Measurements from ENCODE around the gene MAJIN.
"Not testable (repeated sequence)": the region's sequence is repeated elsewhere in the genome, so short reads cannot be mapped to it uniquely, and the experiment has no call there.

MAJIN gene

DNA sequence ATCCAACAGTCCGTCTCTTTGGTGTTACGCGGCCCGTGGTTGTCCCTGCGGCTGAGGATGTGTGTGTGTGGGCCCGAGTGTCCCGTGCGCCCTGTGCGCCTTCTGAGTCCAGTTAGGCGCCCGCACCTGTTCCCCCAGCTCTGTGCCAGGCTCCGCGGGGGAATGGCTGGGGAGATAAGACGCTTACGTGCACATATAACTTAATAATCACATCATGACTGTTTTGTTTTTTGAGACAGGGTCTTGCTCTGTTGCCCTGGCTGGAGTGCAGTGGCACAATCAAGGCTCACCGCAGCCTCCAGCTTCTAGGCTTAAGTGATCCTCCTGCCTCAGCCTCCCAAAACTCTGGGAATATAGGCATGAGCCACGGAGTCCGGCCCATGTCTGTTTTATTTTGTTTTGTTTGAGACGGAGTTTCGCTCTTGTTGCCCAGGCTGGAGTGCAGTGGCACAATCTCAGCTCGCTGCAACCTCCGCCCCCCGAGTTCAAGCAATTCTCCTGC, 42.9 kb upstream of the MAJIN start:
- peak overlapping the region; percentile 75 for H3K4me3 ChIP-seq (ENCODE audit: low read depth, low read length)
- TF ChIP-seq, protein P1, sequence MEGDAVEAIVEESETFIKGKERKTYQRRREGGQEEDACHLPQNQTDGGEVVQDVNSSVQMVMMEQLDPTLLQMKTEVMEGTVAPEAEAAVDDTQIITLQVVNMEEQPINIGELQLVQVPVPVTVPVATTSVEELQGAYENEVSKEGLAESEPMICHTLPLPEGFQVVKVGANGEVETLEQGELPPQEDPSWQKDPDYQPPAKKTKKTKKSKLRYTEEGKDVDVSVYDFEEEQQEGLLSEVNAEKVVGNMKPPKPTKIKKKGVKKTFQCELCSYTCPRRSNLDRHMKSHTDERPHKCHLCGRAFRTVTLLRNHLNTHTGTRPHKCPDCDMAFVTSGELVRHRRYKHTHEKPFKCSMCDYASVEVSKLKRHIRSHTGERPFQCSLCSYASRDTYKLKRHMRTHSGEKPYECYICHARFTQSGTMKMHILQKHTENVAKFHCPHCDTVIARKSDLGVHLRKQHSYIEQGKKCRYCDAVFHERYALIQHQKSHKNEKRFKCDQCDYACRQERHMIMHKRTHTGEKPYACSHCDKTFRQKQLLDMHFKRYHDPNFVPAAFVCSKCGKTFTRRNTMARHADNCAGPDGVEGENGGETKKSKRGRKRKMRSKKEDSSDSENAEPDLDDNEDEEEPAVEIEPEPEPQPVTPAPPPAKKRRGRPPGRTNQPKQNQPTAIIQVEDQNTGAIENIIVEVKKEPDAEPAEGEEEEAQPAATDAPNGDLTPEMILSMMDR (IDR thresholded peaks at IDR 0.05; ENCODE audit: insufficient read depth, low read depth, low read length, missing control alignments) = no peak
- DNase-seq (ENCODE audit: low read depth) = no peak

DNA sequence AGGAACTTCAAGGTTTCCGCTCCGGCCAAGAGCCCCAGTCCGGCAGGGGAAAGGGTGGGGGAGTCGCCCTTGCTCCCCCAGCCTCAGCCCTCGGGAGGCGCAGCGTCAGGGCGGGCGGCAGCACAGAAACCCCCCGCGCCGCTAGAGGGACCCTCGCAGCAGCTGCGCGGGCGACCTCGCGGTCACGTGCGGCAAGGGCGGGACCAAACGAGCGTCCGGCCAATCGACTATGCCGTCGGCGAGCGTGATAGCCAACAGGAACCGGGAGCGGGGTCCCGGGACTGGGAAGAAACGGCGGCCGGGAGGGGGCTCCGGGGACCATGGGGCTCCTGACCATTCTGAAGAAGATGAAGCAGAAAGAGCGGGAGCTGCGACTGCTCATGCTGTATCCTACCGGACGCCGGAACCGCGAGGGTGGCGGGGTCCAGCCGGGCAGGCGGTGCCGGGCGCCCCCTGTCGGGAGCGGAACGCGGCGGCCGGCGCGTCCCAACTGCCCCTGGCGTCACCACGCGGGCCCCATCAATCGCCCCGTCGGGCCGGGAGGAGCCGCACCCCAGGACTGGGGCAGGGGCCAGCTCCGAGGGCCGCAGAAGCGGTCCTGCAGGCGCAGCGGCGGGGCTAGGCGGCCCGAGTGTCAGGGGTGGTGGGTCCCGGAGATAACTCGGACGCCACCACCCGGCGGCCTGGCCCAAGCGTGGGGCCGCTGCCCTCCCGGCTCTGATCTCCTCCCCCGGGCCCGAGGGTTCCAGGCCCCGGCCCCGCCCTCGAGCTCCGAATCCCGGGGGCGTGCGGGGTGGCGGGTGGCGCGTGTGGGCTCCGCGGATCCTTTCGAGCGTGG, 42.2 kb upstream of the MAJIN start, which contains the start of gene ARL2:
Gene ARL2 (plus strand): TSS at position 273 of the 838 bp plus-strand sequence. CDS start 48 bp downstream, at position 321.
- peak within 1 kb of the TSS; percentile 75 for H3K4me3 ChIP-seq (ENCODE audit: low read depth, low read length)
- peak; percentile 96 for DNase-seq (ENCODE audit: low read depth)
- TF ChIP-seq, protein P1 (IDR thresholded peaks at IDR 0.05; ENCODE audit: insufficient read depth, low read depth, low read length, missing control alignments) = peak; percentile 78

DNA sequence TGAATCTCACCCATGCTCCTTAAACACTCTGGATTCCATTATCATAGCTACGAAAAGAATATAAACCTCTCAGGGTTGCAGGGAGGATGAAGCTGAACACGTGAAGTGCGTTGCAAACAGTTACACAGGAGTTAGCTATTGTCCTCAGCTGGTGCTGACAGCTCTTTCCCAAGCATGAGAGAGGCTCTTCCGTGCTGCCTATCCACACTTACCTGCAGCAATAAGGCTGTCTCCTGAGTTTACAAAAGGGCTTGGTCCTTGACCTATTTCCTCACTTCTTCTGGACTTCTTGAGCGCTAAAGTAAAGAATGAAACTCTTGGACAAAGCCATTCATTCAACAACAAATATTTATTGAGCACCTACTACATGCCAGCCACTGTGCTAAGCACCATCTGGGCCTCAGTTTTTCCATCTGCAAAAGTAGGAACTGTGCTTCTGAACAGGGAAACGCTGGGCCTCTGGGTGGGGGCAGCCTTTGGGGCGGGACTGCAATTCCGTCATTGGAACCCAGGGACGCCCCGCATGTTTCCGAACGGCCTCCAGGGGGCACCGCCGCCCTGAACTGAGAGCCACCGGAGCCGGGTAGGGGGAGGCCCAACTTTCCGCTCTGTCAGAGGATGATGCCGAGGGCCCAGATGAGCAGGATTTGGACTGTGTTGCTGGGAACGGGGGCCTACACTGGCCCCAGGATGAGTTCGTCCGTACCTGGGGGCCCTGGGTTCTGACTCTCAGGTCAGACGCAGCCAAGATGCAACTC, 41.4 kb upstream of the MAJIN start:
- TF ChIP-seq, protein P1 (IDR thresholded peaks at IDR 0.05; ENCODE audit: insufficient read depth, low read depth, low read length, missing control alignments) = peak; percentile 81
- DNase-seq (ENCODE audit: low read depth) = peak; percentile 93
- peak overlapping the region; percentile 75 for H3K4me3 ChIP-seq (ENCODE audit: low read depth, low read length)

DNA sequence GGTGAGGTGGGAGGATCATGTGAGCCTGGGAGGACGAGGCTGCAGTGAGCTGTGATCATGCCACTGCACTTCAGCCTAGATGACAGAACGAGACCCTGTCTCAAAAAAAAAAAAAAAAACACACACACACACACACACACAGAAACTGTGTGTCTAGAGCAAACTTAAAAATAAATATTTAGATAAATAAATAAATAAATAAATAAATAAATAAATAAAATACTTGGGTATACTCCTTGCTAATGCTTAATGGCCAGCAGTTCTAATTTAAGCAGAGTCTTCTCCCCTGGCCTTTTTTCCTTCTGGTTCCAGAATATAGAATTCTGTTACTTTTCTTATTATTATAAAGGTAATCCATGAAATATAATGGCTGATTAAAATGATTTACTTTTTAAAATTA, 37.0 kb upstream of the MAJIN start:
- no peak for DNase-seq (ENCODE audit: low read depth)
- TF ChIP-seq, protein P1 (IDR thresholded peaks at IDR 0.05; ENCODE audit: insufficient read depth, low read depth, low read length, missing control alignments) = no peak
- no peak overlapping the region for H3K4me3 ChIP-seq (ENCODE audit: low read depth, low read length)

DNA sequence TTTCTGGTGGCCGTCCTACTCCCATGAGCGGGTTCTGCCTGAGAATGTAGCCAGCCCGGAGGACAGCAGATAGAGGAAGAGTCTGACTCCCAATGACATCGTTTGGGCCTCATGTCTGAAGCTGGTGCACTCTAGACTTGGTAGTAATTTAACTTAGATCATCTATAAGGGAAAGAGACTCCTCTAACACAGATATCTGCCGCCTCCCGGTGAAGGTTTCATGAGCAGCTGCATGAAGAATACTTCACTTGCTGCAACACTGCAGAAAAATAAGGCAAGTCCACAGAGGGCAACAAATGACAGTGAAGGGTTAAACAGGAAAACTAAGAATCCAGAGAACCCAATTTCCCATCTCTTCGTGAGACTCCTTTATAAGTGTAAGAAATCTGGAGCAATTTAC, 36.1 kb upstream of the MAJIN start:
- TF ChIP-seq, protein P1 (IDR thresholded peaks at IDR 0.05; ENCODE audit: insufficient read depth, low read depth, low read length, missing control alignments) = no peak
- H3K4me3 ChIP-seq (ENCODE audit: low read depth, low read length) = no peak overlapping the region
- no peak for DNase-seq (ENCODE audit: low read depth)

DNA sequence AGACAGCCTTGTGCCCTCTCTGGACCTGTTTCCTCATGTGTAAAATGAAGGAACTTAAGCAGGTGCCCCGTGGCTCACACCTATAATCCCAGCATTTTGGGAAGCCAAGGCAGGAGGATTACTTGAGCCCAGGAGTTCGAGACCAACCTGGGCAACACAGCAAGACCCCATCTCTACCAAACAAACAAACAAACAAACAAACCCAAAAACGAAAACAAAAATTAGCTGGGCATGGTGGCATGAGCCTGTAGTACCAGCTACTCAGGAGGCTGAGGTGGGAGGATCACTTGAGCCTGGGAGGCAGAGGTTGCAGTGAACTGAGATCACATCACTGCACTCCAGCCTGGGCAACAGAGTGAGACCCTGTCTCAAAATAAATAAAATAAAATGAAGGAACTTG, 32.1 kb upstream of the MAJIN start:
- H3K4me3 ChIP-seq (ENCODE audit: low read depth, low read length); DNase-seq (ENCODE audit: low read depth): not testable (repeated sequence)

DNA sequence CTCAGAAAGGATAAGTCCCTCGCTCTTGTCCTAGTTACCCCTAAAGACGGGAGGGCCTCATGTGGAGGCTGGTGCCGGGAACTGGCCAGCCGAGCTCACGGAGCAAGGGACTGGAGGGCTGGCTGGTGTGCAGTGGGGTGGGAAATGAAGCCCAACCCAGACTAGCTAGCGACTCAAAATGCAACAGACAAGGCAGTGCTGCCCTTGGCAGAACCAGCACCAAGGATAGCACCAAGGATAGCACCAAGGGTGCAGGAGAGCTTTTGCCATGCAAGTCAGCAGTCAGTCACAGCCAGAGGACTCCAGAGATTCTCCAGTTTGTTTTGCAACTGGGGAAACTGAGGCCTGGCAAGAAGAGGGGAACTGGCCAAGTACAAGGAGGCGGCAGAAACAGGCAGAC, 31.4 kb upstream of the MAJIN start:
- TF ChIP-seq, protein P1 (IDR thresholded peaks at IDR 0.05; ENCODE audit: insufficient read depth, low read depth, low read length, missing control alignments) = no peak

More for the DNA sequence above, 31.4 kb upstream of the MAJIN start:
- no peak for DNase-seq (ENCODE audit: low read depth)
- no peak overlapping the region for H3K4me3 ChIP-seq (ENCODE audit: low read depth, low read length)

Data from GM12865 (cell line).